T1000 (cell line): ENCODE measurements around the gene ALDH1A3.

Source experiments
- DNase-seq: peaks from one replicate; lab custom pipeline; 2025; ENCODE audit warnings: mixed read lengths; lab: John Stamatoyannopoulos, UW

The ALDH1A3 gene

DNA sequence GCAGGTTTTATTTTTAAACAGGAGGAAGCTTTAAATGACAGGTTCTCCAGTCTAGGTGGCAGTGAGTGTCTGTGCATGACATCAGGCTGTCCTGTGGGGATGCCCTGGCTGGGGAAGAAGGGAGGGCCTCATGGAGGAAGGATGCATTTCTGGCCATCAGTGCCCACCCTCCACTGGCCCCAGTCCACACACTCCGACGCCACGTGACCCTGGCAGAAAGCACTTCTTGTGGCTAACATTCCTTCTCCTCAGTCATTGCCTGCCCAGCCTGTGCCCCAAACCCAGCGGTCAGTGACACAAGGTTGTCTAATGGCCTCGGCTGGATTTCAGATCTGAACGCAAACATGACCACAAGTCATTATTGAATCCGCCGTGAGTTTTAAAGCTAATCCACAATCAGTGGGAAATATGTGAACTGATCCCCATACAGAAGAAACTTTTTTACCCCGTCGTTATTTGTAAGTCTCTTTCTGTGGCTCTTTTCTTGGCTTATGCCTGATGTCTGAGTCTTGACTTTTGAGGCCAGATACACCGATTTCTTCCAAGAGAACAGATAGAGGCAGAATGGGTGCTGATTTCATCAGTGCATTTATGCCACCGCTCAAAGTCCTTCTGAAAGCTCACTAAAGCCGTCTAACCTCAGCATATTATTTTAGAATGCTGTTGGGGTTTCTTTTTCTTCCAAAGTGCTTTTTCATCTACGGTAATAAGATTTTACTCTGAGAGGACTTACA, 22.2 kb downstream of the ALDH1A3 start:
- DNase-seq, result no peak

DNA sequence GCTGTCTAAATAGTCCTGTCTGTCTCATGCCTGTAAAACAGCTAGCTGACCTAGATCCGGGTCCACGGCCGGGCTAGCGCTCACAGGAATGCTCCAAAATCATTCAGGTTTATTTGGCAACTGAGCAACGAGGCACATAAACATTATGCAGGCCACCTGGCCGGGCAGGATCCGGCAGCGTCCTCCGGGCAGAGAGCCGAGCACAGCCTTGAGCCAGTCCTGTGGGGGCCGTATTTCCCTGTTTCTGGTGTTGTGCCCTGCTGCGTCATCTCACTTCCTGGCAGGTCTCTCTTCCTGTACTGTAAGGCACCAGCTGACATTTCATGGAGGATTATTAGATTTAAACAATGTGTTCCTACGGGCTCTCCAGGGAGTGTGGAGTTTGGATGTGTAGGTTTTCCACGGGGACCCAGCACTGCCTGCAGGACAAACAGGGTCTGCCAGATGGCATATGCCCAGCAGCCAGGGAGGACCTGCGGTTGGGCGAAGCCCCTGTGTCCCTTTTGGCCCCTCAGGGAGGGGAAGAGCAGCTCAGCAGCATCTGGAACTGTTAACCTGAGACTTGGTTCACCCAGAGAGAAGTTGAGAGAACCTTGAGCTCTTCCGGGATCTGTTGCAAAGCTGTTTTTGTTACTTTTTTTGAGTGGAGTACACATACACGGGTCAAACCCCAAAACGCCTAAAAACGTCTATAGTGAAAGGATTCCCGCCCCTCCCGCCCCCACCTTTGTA, 23.0 kb downstream of the ALDH1A3 start:
- peak; percentile 30 for DNase-seq

DNA sequence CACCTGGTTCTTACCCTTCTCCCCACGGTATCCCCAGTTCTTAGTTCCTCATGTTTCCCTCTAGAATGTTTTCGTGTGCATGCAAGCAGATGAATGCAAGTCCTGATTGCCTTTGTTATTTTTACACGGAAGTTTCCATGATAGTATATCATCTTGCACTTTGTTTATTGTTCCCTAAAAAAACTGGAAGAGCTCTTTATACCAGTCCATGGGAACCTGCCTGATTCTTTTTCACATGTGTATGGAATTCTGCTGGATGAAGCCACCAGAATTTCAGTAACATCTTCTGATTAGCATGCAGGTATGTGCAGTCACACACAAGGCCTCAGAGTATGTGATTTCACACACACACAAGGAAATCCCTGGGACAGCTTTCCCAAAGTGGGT, 23.5 kb downstream of the ALDH1A3 start:
- no peak for DNase-seq

DNA sequence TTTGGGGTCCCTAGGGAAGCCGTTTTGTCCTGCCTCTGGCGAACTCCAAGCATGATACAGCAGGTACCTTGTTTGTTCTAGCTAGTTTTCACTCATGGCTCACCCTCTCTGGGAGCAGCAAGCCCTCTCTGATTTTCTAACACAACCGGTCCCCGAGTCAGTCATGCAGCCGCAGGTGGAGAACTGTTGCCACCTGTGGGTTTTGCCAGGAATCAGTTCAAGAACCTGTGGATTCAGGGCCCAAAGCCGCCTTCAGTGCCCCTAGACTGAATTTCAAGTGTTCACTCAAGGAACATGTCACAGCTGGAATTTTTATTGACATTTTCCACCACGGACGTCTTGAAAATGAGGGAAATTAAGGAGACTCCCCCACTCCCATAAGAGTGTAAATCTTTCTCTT, 26.2 kb downstream of the ALDH1A3 start:
- no peak for DNase-seq

DNA sequence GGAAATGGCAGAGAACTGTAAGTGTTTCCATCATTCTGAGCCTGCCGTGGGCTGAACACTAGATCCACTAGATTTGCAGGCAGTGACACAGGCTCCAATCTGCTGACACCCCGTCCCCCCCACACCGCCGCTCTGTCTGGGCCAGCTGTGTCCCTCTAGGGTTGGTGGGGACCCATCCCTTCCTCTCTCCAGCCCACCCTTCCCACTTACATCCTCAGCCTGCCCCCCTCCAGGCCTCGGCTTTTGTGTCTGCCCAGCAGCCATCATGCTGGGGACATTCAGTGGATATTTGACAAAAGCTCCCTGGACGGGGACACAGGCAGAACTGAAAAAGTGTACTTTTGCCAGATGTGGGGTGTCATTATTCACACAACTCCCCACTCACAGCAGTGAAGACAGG, 28.8 kb downstream of the ALDH1A3 start:
- no peak for DNase-seq

DNA sequence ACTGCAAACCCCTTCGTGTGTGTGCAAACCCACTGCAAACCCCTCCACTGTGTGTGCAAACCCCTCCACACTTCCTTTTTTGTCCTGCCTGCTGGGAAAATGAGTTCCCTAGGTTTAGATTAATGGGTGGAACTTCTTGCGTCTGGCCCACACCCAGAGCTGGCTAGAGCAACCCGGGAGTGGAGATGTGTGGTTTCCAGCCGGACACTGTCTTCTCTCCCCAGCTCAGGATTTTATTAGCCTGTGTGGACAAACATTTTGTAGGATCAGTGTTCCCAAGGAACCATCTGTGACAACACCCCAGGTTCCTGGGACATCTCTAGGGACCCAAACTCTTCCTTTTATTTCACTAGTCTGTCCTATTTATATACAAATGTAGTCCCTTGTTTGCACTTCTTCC, 29.9 kb downstream of the ALDH1A3 start:
- DNase-seq, result no peak

DNA sequence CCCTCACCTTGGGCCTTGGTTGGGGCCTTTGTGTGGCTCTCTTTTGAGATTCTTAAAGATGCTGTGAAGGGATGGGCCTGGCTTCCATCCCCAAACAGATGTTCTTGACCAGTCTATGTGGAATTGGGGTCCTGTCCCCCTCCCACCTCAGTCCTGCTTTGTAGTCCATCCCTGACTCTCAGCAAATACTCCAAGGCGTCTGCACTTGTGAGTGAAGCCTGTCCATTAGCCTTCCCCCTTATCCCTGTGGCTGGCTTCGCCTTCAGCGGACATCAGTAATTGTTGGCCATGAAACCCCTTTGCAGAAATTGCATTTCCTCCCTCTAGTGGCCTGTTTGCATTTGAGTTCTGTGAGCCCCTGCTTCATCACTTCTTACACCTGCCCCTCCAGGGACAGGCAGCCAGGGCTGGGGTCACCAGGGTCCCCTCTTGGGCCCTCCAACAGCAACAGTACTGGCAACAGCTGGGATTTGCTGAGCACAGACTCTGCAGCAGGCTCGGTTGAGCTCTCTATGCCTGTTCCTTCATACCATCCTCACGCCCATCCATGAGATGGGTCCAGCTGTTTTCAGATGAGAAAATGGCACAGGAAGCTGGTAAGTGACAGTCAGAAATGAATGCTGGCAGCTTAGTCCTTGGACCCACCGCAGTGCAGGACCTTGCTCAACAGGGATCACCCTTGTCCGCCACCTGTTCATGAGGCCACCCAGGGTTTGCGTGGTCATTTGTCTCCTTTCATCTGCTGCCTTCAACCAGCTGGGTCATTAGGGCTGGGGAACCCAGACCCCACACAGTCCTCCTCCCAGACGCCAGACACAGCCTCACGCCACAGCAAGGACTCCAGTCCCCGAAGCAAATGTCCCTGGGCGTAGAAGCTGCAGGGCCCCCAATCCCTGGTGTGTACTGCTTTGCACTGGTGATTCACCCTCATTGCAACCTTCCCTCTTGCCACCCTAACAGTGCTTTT, 30.6 kb downstream of the ALDH1A3 start:
- DNase-seq, result no peak

DNA sequence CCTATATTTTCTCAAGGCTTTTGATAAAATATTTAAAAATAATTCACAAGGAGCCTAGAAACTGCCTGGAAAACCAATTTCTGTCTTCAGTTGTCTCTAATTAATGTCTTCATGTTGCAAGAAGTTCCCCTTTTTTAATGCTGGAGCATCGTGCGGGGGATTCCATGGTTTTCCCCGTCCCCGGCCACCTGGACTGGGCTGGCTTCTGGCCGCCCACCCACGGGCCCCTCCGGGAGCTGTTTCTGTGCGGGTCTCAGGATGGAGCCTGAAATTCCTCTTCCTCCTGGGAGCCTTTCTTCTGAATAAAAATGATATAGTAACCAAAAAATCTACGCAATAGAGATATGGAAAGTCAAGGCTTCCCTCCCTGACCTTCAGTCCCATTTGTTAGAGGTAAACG, 31.5 kb downstream of the ALDH1A3 start:
- no peak for DNase-seq

DNA sequence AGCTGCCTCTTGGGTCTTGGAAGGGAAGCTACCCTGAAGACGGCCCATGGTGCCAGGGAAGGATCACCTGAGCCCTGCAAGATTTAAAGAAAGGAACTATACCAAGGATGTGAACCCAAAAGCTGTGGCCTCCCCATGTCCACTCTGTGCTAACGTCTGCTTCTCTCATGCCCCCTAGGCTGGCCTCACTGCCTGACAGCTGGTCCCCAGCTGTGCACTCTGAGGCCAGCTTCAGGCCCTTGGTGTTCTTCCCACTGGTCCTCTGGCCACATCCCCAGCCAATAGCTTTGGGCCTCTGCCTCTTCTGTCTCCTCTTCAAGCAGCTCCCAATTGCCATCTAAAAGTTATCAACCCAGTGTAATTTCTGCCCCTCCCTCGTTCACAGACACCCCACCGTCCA, 34.3 kb downstream of the ALDH1A3 start:
- no peak for DNase-seq

DNA sequence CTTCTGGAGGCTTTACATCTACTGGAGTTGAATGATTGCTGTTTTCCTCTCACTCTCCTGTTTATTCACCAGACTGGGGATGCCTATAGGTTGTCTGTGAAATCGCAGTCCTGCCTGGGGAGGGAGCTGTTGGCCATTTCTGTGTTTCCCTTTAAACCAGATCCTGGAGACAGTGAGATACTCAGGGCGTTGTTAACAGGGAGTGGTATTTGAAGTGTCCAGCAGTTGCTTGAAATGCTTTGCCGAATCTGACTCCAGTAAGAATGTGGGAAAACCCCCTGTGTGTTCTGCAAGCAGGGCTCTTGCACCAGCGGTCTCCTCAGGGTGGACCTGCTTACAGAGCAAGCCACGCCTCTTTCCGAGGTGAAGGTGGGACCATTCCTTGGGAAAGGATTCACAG, 35.2 kb downstream of the ALDH1A3 start:
- no peak for DNase-seq

DNA sequence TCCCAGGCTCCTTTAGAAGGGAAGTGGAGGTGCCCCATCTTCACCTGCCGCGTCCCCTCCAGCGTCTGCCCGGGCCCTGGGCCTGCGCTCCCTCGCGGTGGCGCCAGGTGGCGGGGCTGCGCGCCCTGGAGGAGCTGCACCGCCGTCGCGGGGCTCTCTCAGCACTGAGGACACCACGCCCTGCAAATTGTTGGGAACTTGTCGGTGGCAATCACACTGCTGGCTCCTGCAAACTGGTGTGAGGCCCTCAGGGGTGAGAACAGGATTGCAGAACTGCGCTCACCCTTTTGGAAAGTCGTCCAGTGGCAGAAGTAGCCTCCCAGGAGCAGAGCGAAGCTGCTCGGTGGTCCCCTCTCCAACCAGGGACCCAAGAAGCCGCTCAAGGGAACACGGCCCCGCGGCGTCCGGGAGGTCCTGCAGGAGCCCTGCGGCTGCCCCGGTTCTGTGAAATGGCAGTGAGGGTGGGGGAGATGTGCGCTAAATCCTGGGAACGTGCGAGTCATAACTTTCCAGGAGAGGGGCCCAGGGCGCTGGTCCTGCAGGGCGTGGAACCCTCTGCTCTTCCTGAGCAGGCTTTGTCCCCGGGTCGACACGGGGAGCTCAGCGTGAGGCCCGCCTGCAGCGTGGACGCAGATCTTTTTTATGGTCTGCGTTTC, 38.5 kb downstream of the ALDH1A3 start:
- peak; percentile 75 for DNase-seq

DNA sequence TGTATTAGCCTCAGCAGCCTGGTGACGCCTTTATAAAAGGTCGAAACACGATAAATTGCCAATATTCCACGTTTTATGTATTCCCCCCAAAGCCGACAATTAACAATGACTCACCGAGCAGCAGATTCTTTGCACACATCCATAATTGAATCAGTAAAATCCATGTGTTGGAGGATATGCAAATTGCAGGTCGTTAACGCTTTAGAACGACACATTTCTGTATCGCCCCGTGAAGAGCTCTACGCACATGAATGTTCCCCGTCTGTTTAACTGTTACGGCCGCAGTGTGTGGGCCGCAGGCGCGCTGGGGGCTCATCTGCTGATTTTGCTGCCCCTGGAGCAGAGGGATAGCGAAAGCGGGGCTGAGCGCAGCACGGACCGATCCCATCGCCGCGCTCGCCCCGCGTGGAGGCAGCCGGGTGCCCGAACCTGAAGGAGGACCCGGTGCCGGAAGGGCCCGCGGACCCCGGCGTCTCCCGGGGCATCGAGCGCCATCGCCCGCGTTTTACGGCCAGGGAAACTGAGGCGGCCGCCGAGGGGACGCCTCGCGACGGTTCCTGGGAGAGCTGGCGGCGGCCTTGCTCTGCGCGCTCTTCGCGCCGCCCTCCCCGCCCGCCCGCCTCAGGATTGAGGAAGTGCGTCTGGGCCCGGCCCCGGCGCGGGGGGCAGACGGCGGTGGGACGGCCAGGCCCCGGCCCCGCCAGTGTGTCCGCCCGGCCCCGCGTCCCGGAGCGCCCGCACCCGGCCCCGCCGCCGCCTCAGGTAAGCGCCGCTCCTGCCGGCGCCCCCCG, 39.3 kb downstream of the ALDH1A3 start, which contains the start of gene LRRK1:
Gene LRRK1, plus strand, starts transcription at position 668 of the 791 bp plus-strand sequence. CDS start 5,276 bp downstream, outside the sequence.
- no peak for DNase-seq

DNA sequence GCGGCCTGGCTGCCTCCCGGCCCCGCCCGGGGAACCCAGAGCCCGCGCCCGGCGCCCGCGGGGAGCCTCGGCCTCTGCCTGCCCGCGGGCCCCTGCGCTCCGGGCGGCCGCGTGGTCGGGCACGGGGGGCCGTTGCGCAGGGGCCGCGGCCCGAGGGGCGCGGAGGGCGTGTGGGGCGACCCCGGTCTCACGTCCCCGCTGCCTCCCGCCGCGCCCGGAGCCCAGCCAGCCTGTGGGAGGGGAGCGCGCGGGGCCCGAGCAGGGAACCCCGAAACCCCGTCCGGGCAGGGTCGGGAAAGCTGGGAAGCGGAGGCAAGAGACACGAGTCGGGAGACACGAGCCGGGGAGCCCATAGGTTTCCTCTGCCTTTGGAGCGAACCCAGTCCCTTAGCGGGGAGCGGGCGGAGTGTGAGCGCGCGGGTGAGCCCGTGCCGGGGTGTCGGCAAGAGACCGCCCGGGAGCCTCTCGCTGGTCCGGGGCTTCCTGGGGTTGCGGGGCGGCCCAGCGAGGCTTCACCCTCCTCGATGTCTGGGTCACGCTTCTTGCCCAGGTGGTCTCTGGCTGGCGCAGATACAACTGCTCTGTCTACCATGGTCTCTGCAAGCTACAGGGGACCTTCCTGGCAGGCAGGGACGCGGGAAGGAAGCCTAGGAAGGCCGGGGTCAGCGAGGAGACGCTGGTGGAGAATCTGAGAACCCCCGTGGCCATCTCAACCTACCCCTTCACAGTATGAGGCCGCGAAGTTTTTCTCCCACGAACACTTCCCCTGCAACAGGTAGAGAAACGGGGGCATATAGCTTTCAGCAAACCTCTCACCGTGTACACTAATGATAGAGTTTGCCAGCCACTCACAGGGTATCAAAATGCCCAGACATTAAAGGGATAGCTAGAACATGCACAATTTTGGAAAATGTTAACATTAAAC, 40.1 kb downstream of the ALDH1A3 start:
- no peak for DNase-seq

DNA sequence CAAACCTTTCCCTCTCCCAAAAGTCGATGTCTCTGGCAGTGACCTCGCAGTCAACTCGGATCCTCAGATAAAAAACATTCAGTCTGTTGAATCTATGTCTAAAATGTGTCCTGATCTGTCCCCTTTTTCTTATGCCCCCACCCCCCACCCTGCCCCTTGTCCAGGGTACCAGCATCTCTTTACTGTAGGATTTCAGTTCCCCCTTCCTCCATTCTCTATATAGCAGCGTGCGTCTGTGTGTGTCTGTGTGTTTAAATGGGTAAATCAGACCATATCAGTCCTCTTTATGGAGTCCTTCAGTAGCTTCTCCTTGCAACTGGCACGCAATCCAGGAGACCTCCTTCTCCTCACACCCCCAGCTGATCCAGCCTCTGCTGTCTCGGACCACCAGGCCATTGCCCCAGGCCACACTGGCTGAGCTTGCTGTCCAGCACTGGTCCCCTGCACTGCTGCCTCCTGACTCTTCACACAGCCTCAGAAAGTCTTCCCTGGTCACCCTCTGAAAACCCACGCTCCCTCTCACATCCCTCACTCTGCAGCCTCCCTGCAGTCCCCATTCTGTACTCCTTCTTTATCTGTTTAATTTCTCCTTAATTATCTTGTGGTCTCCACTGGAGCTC, 41.0 kb downstream of the ALDH1A3 start:
- DNase-seq, result no peak

DNA sequence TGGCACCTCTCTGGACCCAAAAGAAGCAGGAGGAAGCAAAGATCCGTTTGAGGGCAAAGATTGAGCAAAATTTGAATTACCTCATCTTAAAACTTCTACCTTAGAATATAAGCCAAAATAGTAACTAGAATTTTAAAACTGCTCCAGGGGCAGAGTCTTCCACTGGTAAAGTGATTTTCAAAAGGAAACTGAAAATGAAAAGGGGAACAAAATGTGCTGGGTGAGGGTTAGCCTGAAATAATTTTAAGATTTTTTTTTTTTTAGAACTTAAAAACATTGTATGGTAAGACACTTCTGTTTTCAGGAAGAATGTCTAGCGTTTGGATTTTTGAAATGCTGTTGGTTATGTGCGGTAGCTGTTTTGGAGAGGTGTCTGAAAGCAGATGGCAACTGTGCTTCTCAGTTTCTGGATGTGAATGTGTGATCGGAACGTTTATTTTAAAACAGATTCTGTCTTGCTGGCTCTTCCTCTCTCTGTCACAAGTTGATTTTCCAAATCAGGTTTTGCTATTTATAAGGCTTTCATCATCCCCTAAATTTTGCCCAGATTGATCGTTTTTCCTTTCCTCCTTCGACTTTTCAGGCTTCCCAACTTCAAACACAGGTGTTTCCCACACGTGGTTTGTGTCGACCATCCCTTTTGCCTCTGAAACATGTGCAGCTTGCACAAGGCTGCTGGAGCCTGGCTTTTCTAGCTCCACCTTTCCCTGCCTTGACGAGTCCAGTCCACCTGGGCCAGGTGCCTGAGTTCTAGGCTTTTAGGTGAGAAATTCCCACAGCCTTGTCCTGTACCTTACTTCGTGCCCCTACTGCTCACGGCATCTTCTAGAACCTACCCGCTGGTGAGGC, 42.8 kb downstream of the ALDH1A3 start:
- DNase-seq, result no peak

DNA sequence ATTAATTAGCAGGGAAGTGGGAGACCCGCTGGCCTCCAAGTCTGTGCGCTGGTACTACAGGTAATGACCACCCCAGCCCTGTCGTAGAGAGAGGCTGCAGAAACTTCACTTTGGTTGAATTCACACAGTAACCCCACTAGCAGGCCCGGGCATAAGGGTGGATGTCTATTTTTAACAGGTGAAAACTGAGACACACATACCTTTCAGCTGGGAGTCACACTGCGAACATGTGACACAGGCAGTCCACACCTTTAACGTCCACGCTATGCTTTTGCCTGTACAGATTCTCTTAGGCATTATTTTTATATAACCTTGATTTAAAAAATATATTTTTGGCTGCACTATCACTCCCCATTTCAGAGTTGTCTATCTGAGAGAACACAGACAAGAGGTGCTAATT, 43.4 kb downstream of the ALDH1A3 start:
- no peak for DNase-seq

DNA sequence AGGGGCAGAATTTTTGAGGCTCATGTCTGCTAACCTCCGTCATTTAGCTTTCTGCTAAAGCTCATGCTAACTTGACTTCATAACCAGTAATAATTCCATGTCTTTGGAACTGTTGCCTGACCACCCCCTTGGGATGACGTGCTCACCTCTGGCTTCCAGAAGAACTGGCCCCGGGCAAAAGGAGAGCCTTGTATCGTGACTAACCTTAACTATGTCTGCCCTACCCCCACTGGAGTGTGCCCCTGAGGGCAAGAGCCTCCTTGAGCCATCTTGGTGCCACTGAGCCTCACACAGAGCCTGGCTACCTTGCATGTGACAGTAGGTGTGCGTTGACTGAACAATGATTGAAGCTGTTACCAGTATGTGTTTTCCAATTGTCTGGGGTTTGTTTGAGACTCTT, 44.3 kb downstream of the ALDH1A3 start:
- DNase-seq, result peak; percentile 25

DNA sequence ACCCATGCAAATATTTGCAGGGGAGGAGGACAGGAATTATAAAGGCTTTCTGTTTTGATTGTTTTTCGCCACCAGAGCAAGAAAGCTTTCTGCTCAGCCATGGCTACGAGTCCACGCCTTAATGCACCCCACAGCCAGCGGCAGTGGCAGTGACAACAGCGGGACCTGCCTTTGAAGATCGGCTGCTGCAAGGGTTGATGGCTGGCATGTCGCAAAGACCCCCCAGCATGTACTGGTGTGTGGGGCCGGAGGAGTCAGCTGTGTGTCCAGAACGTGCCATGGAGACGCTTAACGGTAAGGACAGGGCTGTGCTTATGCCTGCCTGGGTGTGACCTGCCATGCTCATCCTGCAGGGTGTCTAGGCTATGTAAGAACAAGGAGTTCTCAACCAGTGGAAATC, 44.8 kb downstream of the ALDH1A3 start:
- no peak for DNase-seq

DNA sequence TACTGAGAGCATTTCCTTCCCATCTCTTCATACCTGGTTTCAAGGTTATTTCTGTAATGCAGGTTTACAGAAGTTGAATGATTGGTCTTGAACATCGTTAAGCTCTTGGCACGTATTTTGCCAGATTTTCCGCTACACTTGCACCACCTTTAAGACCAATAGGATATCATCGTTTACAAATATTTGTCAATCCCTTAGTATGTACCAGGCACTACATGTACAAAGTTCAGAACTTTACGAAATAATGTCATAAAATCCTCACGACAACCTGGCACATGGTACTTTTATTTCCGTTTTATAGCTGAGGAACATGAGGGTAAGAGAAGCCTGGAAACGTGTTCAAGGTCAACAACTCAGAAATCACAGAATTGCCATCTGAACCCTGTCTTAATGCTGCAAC, 45.8 kb downstream of the ALDH1A3 start:
- DNase-seq, result no peak
